Smooth muscle cell (in vitro differentiated cells): Measurements from ENCODE around the gene NAA10. TPM values are rescaled to one million over a fixed set of nuclear protein-coding genes. Genes with fewer than 3 reads are reported as not detected.
A peak's percentile ranks its signal among the peaks of the same experiment; 100 is the strongest.

Experiments used
- DNase-seq: peaks from one replicate; lab custom pipeline; 2025; ENCODE audit not compliant: unreplicated experiment; lab: John Stamatoyannopoulos, UW
- H2AFZ ChIP-seq: fragments of 200-600 bp; sonication (generic); 2 replicates; pipeline ENCODE4 v1.6.0; 2016; ENCODE audit warnings: antibody characterized with exemption, low read depth, mild to moderate bottlenecking
- H3F3A ChIP-seq: fragments of 200-600 bp; sonication (generic); 2 replicates; pipeline ENCODE4 v1.6.0; 2017; ENCODE audit warnings: antibody characterized with exemption, low read depth
- H3K27ac ChIP-seq: fragments of 200-600 bp; sonication (generic); 2 replicates; pipeline ENCODE4 v1.5.1; 2016; ENCODE audit warnings: low read depth, mild to moderate bottlenecking
- H3K27me3 ChIP-seq: fragments of 200-600 bp; sonication (generic); 2 replicates; pipeline ENCODE4 v1.6.1; 2016; ENCODE audit warnings: low read depth, mild to moderate bottlenecking
- H3K36me3 ChIP-seq: fragments of 200-600 bp; sonication (generic); 2 replicates; pipeline ENCODE4 v1.5.1; 2016; ENCODE audit warnings: low read depth
- H3K4me1 ChIP-seq: fragments of 200-600 bp; sonication (generic); 2 replicates; pipeline ENCODE4 v1.5.1; 2016; ENCODE audit warnings: low read depth
- H3K4me2 ChIP-seq: fragments of 200-600 bp; sonication (generic); 2 replicates; pipeline ENCODE4 v1.6.0; 2016; ENCODE audit warnings: mild to moderate bottlenecking
- H3K4me3 ChIP-seq: fragments of 200-600 bp; sonication (generic); 2 replicates; pipeline ENCODE4 v1.5.1; 2016; ENCODE audit warnings: mild to moderate bottlenecking
- H3K79me2 ChIP-seq: fragments of 200-600 bp; sonication (generic); 2 replicates; pipeline ENCODE4 v1.6.0; 2016; ENCODE audit warnings: low read depth, mild to moderate bottlenecking
- H3K9ac ChIP-seq: fragments of 200-600 bp; sonication (generic); 2 replicates; pipeline ENCODE4 v1.6.0; 2016; ENCODE audit warnings: low read depth
- H3K9me3 ChIP-seq: fragments of 200-600 bp; sonication (generic); replicated peaks from 2 replicates; pipeline ENCODE4 v1.5.1; 2016; ENCODE audit warnings: low read depth
- H4K20me1 ChIP-seq: fragments of 200-600 bp; sonication (generic); 2 replicates; pipeline ENCODE4 v1.6.0; 2016; ENCODE audit warnings: low read depth
- CTCF ChIP-seq: fragments of 200-600 bp; sonication (generic); IDR thresholded peaks from 2 replicates; pipeline ENCODE4 v1.5.1; 2017; ENCODE audit warnings: borderline replicate concordance, mild to moderate bottlenecking, antibody characterized with exemption; ENCODE audit not compliant: insufficient read depth, poor library complexity, severe bottlenecking
- WGBS: methylation state at CpG from one replicate; pipeline ENCODE4 v1.1.7; 2016; ENCODE audit warnings: low lambda C conversion rate; 5-methylcytosine and 5-hydroxymethylcytosine counted together
- polyA plus RNA-seq: library from polyadenylated mRNA; unstranded; fragments of >200 nt; fragmentation: Nextera tagmentation; extraction: Ambion mirVana; gene quantifications from 2 replicates; pipeline ENCODE4 v1.2.1, GENCODE V29; 2016
- total RNA-seq: library from RNA; depleted of rRNA; stranded (reverse); fragments of >200 nt; gene quantifications from 2 replicates; pipeline ENCODE4 v1.2.3, GENCODE V29; 2014

Gene NAA10
- total and polyA plus RNA-seq, 2 experiments from 2014 or later = 81.2 to 124 TPM

GRCh38 chrX:153948847-153949805, 14.3 kb upstream of the NAA10 start:
- Histone ChIP-seq H3K27ac (no peak overlapping the region), H3K79me2 (no peaks in the 10 kb centered on the region), H3K27me3 (no peaks in the 10 kb centered on the region), H3K9me3 (no peaks in the 10 kb centered on the region), H3F3A (no peaks in the 10 kb centered on the region), H3K36me3 (no peaks in the 10 kb centered on the region), H3K4me2 (no peak overlapping the region), H3K4me1 (no peaks in the 10 kb centered on the region), H3K4me3 (no peak overlapping the region), H2AFZ (no peak overlapping the region), H4K20me1 (peaks cover 5% of the 10 kb centered on the region), H3K9ac (no peak overlapping the region)
- no peak for TF ChIP-seq CTCF
- DNase-seq = no peak
- WGBS = 88% methylated on average over 25 of the region's 30 CpGs

- Histone ChIP-seq H4K20me1 (peaks cover 3% of the 10 kb centered on the region), H2AFZ (no peak overlapping the region), H3K79me2 (no peaks in the 10 kb centered on the region), H3K4me3 (no peak overlapping the region), H3K9me3 (no peaks in the 10 kb centered on the region), H3F3A (no peaks in the 10 kb centered on the region), H3K4me1 (no peaks in the 10 kb centered on the region), H3K9ac (no peak overlapping the region), H3K27me3 (no peaks in the 10 kb centered on the region), H3K4me2 (no peak overlapping the region), H3K36me3 (no peaks in the 10 kb centered on the region), H3K27ac (no peak overlapping the region)
- 70% methylated on average over 10 of the region's 10 CpGs for WGBS
- TF ChIP-seq CTCF = no peak
- no peak for DNase-seq
Measured at GRCh38 chrX:153948002-153948466, 13.2 kb upstream of the NAA10 start.

DNA sequence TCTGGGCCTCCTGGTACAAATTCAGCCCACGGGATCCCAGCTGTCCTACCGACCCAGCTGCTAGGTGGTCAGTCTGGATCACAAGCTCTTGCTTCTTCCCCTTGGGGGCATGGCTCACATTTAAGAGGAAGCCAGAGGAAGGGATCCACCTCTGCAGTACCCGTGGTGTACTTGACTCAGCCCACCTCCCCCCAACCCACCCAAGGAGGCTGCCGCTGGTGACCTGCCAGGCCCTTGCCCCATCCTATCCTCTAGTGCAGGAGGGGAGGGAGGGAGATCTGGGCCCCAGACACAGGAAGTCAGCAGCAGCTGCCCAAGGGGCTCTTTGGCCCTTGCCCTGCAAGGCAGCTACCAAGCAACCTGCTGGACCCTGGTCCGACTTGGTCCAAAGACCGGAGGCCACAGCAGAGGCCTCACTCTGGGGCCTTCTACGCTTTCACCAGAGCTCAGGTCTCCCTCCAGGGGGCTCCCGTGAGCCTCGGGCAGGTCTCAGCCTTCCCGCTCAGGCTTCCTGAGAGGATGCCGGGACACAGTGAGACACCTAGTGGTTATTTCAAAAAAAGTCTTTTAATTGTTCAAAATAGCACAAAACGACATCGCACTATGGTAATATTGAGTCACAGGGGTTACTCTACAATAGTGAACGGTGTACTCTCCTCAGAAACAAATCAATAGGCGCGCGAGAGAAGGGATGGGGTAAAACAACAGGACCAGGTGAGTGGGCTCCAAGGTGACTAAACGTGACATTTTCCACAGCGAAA, 12.4 kb upstream of the NAA10 start:
- H4K20me1 ChIP-seq = no peaks in the 10 kb centered on the region
- H3K79me2 ChIP-seq = no peaks in the 10 kb centered on the region
- no peak overlapping the region for H2AFZ ChIP-seq
- DNase-seq = no peak
- H3K36me3 ChIP-seq = no peaks in the 10 kb centered on the region
- WGBS = 71% methylated on average over 18 of the region's 19 CpGs
- H3K27me3 ChIP-seq = no peaks in the 10 kb centered on the region
- no peaks in the 10 kb centered on the region for H3F3A ChIP-seq
- H3K27ac ChIP-seq = no peak overlapping the region
- TF ChIP-seq CTCF = peak; percentile 66
- H3K4me1 ChIP-seq = no peaks in the 10 kb centered on the region
- H3K9ac ChIP-seq = no peak overlapping the region
- no peaks in the 10 kb centered on the region for H3K9me3 ChIP-seq
- no peak overlapping the region for H3K4me2 ChIP-seq
- H3K4me3 ChIP-seq = no peak overlapping the region
